ENCODE results near the gene RRP36. TPM values are rescaled to one million over a fixed set of nuclear protein-coding genes. Genes with fewer than 3 reads are reported as not detected.

The RRP36 gene
- total RNA-seq, 3 donors from 2014 or later: 31.4 to 40.0 (median 37.1) TPM

DNA sequence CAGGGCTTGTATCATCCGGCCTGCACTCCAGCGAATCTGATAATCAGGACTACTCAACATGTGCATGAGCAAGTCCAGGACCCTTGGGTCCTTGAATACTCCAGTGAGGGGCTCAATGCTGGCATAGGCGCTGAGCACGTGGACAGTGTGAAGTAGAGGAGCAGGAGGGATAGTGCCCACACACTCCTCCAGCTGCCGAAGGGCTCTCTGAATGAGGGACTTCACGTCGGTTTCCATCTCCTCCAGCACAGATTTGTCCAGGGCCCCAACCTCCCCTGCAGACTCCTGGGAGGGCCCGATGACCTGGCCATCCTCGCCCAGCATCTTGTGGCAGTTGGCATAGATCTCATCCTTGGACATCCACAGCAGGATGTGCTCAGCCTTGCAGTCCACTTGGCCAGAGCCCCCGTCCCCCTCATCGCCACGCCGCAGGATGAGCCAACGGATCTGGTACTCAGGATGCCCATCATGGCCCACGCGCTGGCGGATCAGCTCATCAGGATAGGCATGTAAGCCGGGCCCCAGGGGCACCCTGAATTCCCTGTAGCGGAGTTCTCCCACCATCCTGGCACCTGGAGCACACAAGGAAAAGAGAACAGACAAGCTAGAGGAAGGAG is 30.9 kb downstream of the RRP36 start:
- Histone ChIP-seq H3K4me1 (ENCODE audit: low read depth) (peaks cover 4% of the 10 kb centered on the region), H3K4me3 (no peak overlapping the region), H3K36me3 (ENCODE audit: low read depth) (no peaks in the 10 kb centered on the region), H3K9me3 (no peaks in the 10 kb centered on the region)
- TF ChIP-seq, protein P1, sequence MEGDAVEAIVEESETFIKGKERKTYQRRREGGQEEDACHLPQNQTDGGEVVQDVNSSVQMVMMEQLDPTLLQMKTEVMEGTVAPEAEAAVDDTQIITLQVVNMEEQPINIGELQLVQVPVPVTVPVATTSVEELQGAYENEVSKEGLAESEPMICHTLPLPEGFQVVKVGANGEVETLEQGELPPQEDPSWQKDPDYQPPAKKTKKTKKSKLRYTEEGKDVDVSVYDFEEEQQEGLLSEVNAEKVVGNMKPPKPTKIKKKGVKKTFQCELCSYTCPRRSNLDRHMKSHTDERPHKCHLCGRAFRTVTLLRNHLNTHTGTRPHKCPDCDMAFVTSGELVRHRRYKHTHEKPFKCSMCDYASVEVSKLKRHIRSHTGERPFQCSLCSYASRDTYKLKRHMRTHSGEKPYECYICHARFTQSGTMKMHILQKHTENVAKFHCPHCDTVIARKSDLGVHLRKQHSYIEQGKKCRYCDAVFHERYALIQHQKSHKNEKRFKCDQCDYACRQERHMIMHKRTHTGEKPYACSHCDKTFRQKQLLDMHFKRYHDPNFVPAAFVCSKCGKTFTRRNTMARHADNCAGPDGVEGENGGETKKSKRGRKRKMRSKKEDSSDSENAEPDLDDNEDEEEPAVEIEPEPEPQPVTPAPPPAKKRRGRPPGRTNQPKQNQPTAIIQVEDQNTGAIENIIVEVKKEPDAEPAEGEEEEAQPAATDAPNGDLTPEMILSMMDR (IDR thresholded peaks at IDR 0.05): no peak
- peak in 2 of 3 donors; percentile 49 to 68 for DNase-seq
- intact Hi-C loops (cut with DNase I, micrococcal nuclease): no loop called here
- ATAC-seq: no peak

DNA sequence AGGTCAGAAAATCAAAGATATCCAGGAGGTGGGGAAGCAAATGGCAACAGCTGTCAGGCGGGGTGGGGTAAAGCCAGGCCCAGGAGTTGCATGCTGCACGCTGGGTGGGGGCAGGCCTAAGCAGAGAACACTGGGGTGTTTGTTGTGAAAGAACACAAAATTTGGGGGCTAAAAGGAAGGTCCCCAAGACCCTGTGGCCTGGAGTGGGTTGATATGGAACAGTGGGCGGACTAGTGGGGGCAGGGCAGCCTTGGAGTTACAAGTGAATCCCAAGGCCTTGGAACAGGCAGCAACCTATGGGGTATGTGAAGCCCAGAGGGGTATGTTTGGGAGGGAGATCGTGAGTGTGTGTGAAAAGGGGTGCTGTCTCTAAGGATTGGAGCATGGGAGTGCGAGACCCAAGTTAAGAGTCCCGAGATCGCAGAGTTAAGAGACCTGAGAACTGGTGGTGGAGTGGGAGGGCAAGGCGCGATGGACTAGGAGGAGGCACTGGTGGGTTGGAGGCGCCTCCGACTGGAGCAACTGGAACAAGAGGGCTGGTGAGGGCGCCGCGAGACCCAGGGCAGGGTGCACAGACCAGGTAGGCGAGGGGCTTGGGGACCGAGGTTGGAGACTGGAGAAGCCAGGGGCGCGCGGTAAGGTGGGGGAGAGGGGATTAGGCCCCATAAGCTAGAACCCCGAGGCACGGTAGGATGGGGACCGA is 31.6 kb downstream of the RRP36 start:
- Histone ChIP-seq H3K4me1 (ENCODE audit: low read depth) (peaks cover 4% of the 10 kb centered on the region), H3K4me3 (peak overlapping the region; percentile 37), H3K36me3 (ENCODE audit: low read depth) (no peaks in the 10 kb centered on the region), H3K9me3 (no peaks in the 10 kb centered on the region)
- ATAC-seq (peak; percentile 48), DNase-seq (peak; percentile 50 to 62 (median 59))
- TF ChIP-seq, protein P1 (IDR thresholded peaks at IDR 0.05): no peak
- intact Hi-C loops (cut with DNase I, micrococcal nuclease): no loop called here

DNA sequence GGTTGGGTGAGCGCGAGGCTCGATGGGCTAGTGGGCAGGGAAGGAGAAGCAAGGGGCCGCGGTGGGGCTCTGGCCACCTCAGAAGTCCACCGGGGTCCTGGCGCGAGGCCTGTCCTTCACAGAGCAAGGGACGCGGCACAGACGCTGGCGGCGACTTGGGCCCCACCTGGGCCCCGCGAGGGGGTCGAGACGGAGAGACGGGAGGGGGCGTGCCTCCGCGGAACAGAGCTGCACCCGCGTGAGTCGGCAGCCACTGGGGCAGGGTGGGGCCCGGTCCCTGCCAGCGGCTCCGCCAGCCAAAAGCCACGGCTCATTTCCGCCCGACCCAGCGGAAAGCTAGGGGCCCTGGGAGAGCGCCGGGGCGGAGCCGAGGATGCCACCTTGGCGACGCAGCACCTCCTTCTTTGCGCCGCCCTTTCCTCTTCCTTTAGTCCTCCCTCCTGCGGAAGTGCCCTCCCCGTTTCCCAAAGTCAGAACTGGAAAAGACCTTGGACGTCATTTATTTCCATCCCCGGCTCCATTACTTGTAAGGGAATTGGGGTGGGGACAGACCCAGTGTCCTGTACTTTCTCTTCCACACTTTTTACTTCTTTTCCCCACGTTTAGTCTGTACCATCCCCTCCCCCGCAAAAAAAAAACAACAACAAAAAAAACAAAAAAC is 32.3 kb downstream of the RRP36 start, which contains the start of gene CUL7:
CUL7 (minus strand) TSS at position 307 of the 661 bp plus-strand sequence. CDS start 1,063 bp downstream, outside the sequence.
- ATAC-seq: peak; percentile 99
- intact Hi-C loops (cut with DNase I, micrococcal nuclease): no loop called here
- peak; percentile 96 to 97 (median 97) for DNase-seq
- Histone ChIP-seq H3K9me3 (no peaks in the 10 kb centered on the region), H3K36me3 (ENCODE audit: low read depth) (no peaks in the 10 kb centered on the region), H3K4me1 (ENCODE audit: low read depth) (peaks cover 9% of the 10 kb centered on the region), H3K4me3 (peak within 1 kb of the TSS; percentile 37)
- TF ChIP-seq, protein P1 (IDR thresholded peaks at IDR 0.05): no peak

DNA sequence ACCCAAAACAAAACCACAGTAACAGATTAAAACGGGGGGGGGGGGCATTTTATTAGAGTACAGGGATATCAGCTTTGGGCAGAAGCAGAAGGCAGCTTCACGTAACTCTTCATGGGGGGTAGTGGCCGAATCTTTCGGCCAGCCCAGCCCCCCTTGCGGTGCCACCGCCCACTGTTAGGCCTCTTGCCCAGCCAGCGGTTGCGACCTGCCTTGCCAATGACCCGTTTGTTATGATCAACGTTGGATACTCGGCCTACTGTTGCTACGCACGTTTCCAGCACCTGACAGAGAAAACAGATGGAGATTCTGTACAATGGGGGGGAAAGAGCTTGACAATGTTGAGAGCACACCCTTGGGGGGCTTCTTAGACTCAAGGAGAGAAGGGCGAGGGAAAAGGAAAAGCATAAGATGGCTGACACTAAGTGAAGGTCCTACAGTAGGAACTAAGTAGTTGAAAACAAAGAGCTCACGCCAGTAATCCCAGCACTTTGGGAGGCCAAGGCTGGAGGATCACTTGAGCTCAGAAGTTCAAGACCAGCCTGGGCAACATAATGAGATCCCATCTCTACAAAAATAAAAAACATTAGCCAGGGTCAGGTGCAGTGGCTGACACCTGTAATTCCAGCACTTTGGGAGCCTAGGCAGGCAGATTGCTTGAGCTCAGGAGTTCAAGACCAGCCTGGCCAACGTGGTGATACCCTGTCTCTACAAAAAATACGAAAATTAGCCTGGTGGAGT is 33.0 kb downstream of the RRP36 start:
- intact Hi-C loops (cut with DNase I, micrococcal nuclease): no loop called here
- H3K4me1 ChIP-seq (ENCODE audit: low read depth): peaks cover 9% of the 10 kb centered on the region

DNA sequence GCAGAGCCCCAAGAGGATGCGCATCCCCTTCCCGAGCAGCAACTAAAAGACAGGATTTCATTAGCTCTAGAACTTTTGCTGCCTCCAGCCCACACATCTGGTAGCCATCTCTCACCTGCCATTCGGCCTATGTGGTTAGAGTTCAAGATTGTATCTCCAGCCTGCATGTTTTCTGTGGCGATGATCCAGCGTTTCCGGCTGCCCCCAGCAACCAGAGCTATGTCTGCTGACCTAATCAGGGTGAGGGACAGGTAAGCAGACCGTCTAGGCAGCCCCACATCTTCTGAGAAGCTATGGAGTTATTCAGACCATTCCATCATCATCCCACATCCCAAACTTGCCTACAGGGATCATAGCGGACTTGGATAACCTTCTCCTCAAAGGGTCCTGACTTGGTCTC is 34.5 kb downstream of the RRP36 start:
- H3K9me3 ChIP-seq: no peaks in the 10 kb centered on the region
- H3K4me1 ChIP-seq (ENCODE audit: low read depth): peaks cover 19% of the 10 kb centered on the region
- intact Hi-C loops (cut with DNase I, micrococcal nuclease): no loop called here
- no peak overlapping the region for H3K4me3 ChIP-seq
- DNase-seq (peak in 1 of 3 donors; percentile 25), ATAC-seq (no peak)
- H3K36me3 ChIP-seq (ENCODE audit: low read depth): no peaks in the 10 kb centered on the region
- TF ChIP-seq, protein P1 (IDR thresholded peaks at IDR 0.05): no peak

More for the DNA sequence above, 33.0 kb downstream of the RRP36 start:
- TF ChIP-seq, protein P1 (IDR thresholded peaks at IDR 0.05): no peak
- H3K36me3 ChIP-seq (ENCODE audit: low read depth): no peaks in the 10 kb centered on the region
- ATAC-seq (no peak), DNase-seq (peak; percentile 19 to 61 (median 56))
- no peaks in the 10 kb centered on the region for H3K9me3 ChIP-seq
- no peak overlapping the region for H3K4me3 ChIP-seq
